Large intestine (tissue), 12 donors: ENCODE results near the gene FOXD4. TPM values are rescaled to one million over a fixed set of nuclear protein-coding genes. Genes with fewer than 3 reads are reported as not detected.
"Not testable (repeated sequence)": the region's sequence is repeated elsewhere in the genome, so short reads cannot be mapped to it uniquely, and the experiment has no call there.

Experiments used
- DNase-seq, 2 donors: peaks; one replicate each; pipeline versions ENCODE4 v3.0.0 to v3.0.0-alpha.2; 2013
- H3K27ac ChIP-seq: one replicate; pipeline ENCODE4 v1.5.1; 2013; ENCODE audit warnings: low read length
- H3K27me3 ChIP-seq: 2 replicates; pipeline ENCODE4 v1.6.1; 2013; ENCODE audit warnings: low read length; ENCODE audit not compliant: control insufficient read depth, insufficient read depth
- H3K36me3 ChIP-seq: 2 replicates; pipeline ENCODE4 v1.6.1; 2013; ENCODE audit warnings: low read length; ENCODE audit not compliant: control insufficient read depth, insufficient read depth
- H3K4me1 ChIP-seq: one replicate; pipeline ENCODE4 v1.6.1; 2013; ENCODE audit warnings: low read length; ENCODE audit not compliant: control insufficient read depth, insufficient read depth
- H3K4me3 ChIP-seq: one replicate; pipeline ENCODE4 v1.5.1; 2013; ENCODE audit warnings: low read length
- H3K9me3 ChIP-seq: one replicate; pipeline ENCODE4 v1.6.1; 2013; ENCODE audit warnings: mild to moderate bottlenecking, low read depth, low read length, moderate library complexity; ENCODE audit not compliant: control insufficient read depth
- WGBS: methylation state at CpG from one replicate; pipeline ENCODE4 v1.1.5; 2013; ENCODE audit warnings: low lambda C conversion rate; ENCODE audit not compliant: insufficient coverage; 5-methylcytosine and 5-hydroxymethylcytosine counted together
- long read RNA-seq, 11 donors: transcript quantifications; one replicate each; lab custom pipeline, GENCODE V29; 2026
- polyA plus RNA-seq: library from polyadenylated mRNA; unstranded; fragments of 120-200 nt; gene quantifications from one replicate; pipeline ENCODE4 v1.2.1, GENCODE V29; 2013

FOXD4 gene
- 0.42 TPM for polyA plus RNA-seq
- long read RNA-seq, donor 1: 0 reads
- long read RNA-seq, donor 2, partial matches to known transcripts: 0 of 2 reads
- long read RNA-seq, donor 2, other reads (novel, unspliced or antisense): 0 of 2 reads
- long read RNA-seq, donor 3: 0 reads
- long read RNA-seq, donor 4: 0 reads
- long read RNA-seq, donor 5: 0 reads
- long read RNA-seq, donor 6: 0 reads
- long read RNA-seq, donor 7: 0 reads
- long read RNA-seq, donor 8, partial matches to known transcripts: 0 of 2 reads
- long read RNA-seq, donor 8, other reads (novel, unspliced or antisense): 0 of 2 reads
- long read RNA-seq, donor 9: 0 reads
- long read RNA-seq, donor 10, partial matches to known transcripts: 0 of 1 reads
- long read RNA-seq, donor 10, other reads (novel, unspliced or antisense): 0 of 1 reads
- long read RNA-seq, donor 11: 0 reads

DNA sequence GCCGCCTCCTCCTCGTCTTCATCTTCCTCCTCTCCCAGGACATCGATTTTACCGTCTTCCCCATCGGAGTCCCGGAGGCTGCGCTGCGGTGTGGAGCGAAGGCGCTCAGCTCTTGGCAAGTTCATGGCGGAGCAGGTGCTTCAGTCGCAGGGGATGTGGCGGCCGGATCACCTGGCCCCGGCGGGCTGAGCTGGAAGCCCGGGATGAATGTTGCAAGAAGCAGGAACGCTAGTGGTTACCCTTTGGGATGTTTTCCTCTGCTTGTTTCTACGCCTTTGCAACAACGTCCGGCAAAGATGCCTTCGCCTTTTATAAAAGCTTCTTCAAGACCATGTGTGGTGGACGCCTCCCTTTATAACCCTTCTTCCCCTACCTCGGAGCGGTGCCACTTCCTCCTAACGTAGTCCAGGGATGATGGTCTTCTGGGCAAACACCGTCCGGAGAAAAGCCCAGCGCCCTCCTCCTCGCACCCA lies at the start of gene FOXD4:
TSS of gene FOXD4 (minus strand) at position 423 of the 473 bp plus-strand sequence. CDS start at position 125, 298 bp downstream.
- H3K36me3 ChIP-seq, H3K4me1 ChIP-seq, H3K27ac ChIP-seq, H3K4me3 ChIP-seq, H3K9me3 ChIP-seq: not testable (repeated sequence)
- peaks cover 42% of the 10 kb centered on the region for H3K27me3 ChIP-seq
- peak in 1 of 2 donors; percentile 26 for DNase-seq
- no CpG with 5 or more reads among the region's 30 CpGs for WGBS

DNA sequence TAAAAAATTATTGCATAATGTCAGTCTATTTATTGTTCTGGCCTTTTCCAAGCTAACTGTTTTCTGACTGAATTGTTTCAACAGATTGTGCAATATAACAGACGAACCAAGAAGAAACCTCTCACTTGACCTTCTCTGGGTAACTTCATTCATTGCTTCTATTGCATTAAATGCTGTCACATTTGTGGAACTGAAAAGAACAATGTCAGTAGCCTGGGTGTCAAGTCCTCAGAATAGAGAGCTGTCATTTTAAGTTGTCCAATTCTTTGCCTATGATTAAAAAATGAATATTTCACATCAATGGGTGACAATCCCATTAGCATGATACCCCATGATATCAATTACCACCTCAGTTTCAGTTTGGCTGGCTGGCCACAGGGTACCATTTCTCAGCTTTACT lies 41.7 kb upstream of the FOXD4 start:
- H3K4me3 ChIP-seq, H3K9me3 ChIP-seq, H3K36me3 ChIP-seq, H3K27me3 ChIP-seq, H3K27ac ChIP-seq, DNase-seq, H3K4me1 ChIP-seq: not testable (repeated sequence)
- WGBS: no CpG with 5 or more reads among the region's 1 CpG

DNA sequence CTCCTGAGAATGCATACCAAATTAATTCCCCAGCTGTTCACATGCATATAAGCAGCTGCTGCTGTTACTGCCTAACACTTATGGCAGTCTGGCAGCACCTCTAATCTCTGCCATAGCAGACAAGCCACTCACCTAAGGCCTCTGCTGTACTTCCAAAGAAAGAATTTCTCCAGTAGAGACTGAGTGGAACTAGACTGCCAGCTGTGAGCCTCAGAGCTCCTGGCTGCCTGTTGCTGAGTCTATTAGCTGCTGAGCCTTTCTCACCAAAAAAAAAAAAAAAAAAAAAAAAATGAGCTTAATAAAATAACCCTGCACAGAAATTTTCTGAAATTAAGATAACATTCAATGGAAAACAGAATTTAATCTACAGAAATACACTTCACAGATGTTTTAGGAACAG lies 33.0 kb upstream of the FOXD4 start:
- H3K4me1 ChIP-seq, H3K27me3 ChIP-seq, H3K27ac ChIP-seq, DNase-seq, H3K4me3 ChIP-seq, H3K9me3 ChIP-seq, H3K36me3 ChIP-seq: not testable (repeated sequence)

DNA sequence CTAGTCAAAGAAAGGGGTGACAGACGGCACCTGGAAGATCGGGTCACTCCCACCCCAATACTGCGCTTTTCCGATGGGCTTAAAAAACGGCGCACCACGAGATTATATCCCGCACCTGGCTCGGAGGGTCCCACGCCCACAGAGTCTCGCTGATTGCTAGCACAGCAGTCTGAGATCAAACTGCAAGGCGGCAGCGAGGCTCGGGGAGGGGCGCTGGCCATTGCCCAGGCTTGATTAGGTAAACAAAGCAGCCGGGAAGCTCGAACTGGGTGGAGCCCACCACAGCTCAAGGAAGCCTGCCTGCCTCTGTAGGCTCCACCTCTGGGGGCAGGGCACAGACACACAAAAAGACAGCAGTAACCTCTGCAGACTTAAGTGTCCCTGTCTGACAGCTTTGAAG lies 21.7 kb upstream of the FOXD4 start:
- H3K4me3 ChIP-seq, H3K27ac ChIP-seq, H3K27me3 ChIP-seq, DNase-seq, H3K9me3 ChIP-seq, H3K36me3 ChIP-seq, H3K4me1 ChIP-seq: not testable (repeated sequence)
- no CpG with 5 or more reads among the region's 17 CpGs for WGBS

DNA sequence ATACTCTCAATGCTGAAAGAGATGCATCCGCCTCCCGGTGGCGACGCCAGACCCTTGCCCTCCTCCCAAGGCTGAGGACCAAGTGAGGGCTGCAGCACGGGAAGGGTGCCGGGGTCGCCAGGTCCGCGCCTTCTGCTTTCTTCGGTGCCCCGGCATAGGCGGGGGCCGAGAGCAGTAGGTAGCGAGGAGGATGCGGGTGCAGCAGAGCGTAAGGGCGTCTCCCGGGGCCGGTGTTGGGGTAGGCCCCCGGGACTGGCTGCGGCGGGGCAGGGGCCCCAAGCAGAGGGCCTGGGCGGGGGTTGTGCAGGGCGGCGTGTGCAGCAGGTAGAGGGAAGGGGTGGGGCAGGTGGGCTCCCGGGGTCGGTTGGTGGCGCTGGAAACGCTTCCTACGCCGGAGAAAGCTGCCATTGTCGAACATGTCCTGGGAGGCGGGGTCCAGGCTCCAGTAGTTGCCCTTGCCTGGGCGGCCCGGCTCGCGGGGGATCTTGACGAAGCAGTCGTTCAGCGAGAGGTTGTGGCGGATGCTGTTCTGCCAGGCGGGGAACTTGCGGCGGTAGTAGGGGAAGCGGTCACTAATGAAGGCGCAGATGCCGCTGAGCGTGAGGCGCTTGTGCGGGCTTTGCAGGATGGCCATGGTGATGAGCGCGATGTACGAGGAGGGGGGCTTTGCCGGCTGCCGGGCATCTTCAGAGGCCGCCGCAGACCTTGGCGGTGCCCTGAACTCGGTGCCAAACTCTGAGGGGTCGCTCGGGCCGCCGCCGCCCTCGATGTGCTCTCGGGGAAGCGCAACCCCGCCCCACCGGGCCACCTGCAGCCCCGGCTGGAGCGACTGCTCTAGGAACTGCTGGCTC lies 848 bp downstream of the FOXD4 start:
- H3K27me3 ChIP-seq: peaks cover 49% of the 10 kb centered on the region
- WGBS: no CpG with 5 or more reads among the region's 71 CpGs
- H3K4me3 ChIP-seq, H3K27ac ChIP-seq, DNase-seq, H3K9me3 ChIP-seq, H3K36me3 ChIP-seq, H3K4me1 ChIP-seq: not testable (repeated sequence)

DNA sequence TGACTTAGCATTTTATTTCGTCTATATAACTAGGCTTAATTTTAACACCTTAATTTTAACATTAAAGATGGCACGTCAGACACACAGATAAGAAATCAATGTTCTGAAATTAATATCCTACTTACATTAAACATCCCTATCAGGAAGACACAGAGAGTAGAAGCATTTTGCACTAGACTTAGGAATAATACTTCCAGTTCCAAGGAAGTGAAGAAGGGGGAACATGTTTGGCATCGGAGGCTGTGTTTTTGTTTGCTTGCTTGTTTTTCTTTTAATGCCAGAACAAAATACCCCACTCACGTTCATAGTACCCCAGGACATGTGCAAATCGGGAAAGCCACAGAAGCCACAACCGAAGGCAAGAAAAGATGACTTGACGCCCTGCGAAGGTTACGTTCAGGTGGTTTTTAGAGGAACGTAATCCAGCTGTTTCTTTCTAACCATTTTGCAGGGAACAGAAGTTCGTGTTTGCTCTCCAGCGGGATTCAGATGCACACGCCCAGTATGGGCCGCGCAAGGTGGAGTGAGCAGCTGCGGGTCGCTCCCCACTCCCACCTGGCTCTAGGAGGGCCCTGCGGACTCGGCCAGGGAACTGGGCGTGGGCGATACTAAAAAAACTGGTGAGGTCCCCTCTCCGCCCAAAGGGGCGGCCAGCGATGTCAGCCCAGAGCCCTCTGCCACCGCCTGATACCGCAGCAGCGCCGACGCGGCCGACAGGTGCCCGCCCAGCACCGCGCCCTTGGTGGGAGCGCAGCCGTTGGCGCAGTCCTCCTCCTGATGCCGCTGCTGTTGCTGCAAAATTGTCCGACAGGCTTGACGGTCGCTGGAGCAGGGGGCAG lies 1.8 kb downstream of the FOXD4 start:
- H3K9me3 ChIP-seq, H3K27ac ChIP-seq, H3K4me1 ChIP-seq, H3K4me3 ChIP-seq, H3K36me3 ChIP-seq: not testable (repeated sequence)
- H3K27me3 ChIP-seq: peaks cover 50% of the 10 kb centered on the region
- no CpG with 5 or more reads among the region's 41 CpGs for WGBS
- DNase-seq: peak in 1 of 2 donors; percentile 17

DNA sequence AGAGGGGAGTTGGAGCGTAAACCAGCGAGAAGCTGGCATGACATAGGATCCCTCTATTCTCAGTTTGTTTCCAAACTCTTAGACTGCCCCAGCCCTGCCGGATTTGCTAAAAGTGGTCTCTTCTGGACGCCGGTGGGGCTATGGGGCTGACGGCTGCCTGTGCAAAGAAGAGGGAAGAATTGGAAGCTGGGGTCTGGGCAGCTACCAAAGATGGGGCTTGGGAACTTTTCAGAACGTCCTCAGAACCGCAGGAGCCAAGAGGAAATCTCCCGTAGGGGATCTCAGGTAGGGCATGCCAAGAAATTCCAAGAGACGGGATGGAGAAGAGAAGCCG lies 3.1 kb downstream of the FOXD4 start:
- H3K27me3 ChIP-seq: peaks cover 50% of the 10 kb centered on the region
- WGBS: no CpG with 5 or more reads among the region's 11 CpGs
- H3K27ac ChIP-seq, H3K9me3 ChIP-seq, H3K4me1 ChIP-seq, H3K4me3 ChIP-seq, H3K36me3 ChIP-seq: not testable (repeated sequence)
- peak in 1 of 2 donors; percentile 34 for DNase-seq

DNA sequence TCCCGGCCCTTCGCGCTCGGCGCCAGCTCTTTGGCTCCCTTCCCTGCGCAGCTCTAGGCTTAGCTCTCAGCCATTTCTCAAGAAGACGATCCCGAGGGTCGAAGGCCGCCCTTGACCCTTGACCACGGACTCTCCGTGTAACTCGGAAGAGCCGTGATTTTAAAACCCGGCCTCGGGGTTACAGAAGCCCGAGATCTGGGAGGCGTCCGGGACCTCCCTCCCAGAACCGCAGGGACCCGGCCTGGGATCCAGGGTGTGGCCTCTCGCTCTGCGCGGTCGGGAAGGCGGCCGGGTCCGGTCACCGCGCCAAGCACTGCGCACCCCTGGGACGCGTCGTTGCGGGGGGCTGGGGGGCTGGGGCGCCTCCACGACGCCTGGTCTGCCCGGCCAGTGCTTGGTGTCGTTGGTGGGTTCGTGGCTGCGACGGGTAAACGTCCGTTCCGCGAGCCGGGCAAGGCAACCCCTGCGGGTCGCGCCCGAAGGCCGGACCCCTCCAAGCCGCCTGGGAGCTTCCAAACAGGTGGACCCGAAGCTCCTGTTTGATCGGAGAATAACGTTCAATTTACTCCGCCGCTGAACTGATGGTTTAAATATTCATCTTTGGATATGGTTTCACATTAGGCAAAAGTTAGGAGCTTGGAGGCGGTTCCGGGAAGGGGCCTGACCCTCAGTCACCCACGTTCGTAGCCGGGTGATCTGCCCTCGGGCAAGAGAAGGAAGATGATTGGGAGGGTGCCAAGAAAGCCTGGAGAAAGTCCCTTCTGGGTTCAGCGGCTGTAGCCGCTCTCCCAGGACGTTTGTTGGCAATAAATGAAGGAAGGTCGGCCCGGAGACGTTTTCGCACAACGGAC lies 3.7 kb downstream of the FOXD4 start:
- 0% methylated on average over 6 of the region's 73 CpGs for WGBS
- not testable (repeated sequence) for H3K4me1 ChIP-seq, H3K36me3 ChIP-seq, H3K9me3 ChIP-seq, H3K27ac ChIP-seq
- Histone ChIP-seq H3K27me3 (peaks cover 50% of the 10 kb centered on the region), H3K4me3 (peak overlapping the region; percentile 16)
- DNase-seq: peak in 1 of 2 donors; percentile 43

DNA sequence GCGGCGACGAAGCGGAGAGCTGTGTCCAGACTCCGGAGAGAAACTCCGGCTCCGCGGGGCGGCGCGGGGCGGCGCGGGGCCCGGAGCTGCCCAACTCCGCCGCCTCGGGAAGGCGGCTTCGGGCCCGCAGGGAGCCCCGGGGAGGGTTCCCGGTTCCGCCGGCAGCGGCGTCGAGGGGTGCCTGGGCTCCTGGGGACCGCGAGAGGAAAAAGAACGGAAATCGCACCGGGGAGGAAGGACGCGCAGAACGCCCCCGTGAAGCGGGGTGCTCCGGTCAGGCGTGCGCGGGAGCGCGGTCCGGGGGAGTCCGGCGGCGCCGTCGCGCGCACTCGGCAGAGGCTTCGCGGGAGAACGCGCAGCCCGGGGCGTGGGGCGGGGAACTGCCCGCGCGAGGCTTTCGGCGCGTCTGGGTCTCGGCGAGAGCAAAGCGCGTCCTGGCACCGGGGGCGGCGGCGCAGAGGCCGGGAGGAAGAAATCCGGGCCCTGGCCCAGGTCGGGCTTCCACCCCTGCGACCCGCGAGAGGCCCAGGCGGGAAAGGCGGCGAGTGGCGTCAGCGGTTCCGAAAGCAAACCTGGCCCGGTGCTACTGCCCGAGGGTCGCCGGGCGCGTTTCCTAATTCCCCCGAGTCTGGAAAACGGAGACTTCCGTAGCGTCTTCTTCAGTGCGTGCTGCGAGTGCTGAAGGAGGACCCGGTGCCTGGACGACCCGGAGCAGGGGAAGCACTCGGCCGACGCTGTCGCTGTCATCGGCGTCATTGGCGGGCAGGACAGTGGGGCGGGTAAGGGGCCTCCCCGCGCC lies 4.5 kb downstream of the FOXD4 start:
- peaks cover 56% of the 10 kb centered on the region for H3K27me3 ChIP-seq
- H3K9me3 ChIP-seq, H3K4me1 ChIP-seq, H3K27ac ChIP-seq, H3K36me3 ChIP-seq: not testable (repeated sequence)
- DNase-seq: peak in 1 of 2 donors; percentile 53
- WGBS: no CpG with 5 or more reads among the region's 111 CpGs
- peak overlapping the region; percentile 16 for H3K4me3 ChIP-seq
